Caco-2 (cell line): Measurements from ENCODE around the gene CFAP99. TPM values are rescaled to one million over a fixed set of nuclear protein-coding genes. Genes with fewer than 3 reads are reported as not detected.
A peak's percentile ranks its signal among the peaks of the same experiment; 100 is the strongest.

Experiments
- Bru-seq: library from RNA; stranded (reverse); fragments of 400-500 nt; gene quantifications from one replicate; lab custom pipeline; 2021; lab: Mats Ljungman, UMichigan
- BruChase-seq, 2 experiments: library from RNA; stranded (reverse); fragments of 400-500 nt; gene quantifications; one replicate each; lab custom pipeline; 2021; lab: Mats Ljungman, UMichigan
- BruUV-seq: library from RNA; stranded (reverse); fragments of 400-500 nt; replicated peaks from 2 replicates; lab custom pipeline; 2021; lab: Mats Ljungman, UMichigan
- CTCF ChIA-PET: fragments of 300-600 bp; sonication (Branson Sonifier 250); formaldehyde crosslinking; loops from one replicate; lab custom pipeline; 2022; ENCODE audit warnings: antibody characterized with exemption; lab: Charles Lee
- POLR2A ChIA-PET: fragments of 300-600 bp; sonication (Branson Sonifier 250); formaldehyde crosslinking; loops from one replicate; lab custom pipeline; 2022; ENCODE audit warnings: antibody characterized with exemption; lab: Charles Lee
- DNase-seq, 2 experiments: peaks; one replicate each; pipeline versions ENCODE4 v3.0.0 to v3.0.0-alpha.2; 2020 to 2022
- H3K27me3 ChIP-seq: replicated peaks from 2 replicates; pipeline ENCODE4 v1.6.0; 2011; ENCODE audit warnings: low read length; ENCODE audit not compliant: control insufficient read depth, insufficient read depth
- H3K36me3 ChIP-seq: 2 replicates; pipeline ENCODE4 v1.5.1; 2011; ENCODE audit warnings: low read length; ENCODE audit not compliant: control insufficient read depth, insufficient read depth
- H3K4me1 ChIP-seq: fragments of 250-450 bp; sonication (Bioruptor Pico); 2 replicates; pipeline ENCODE4 v1.5.1; 2020; ENCODE audit warnings: mild to moderate bottlenecking
- H3K4me3 ChIP-seq: 2 replicates; pipeline ENCODE4 v1.5.1; 2011; ENCODE audit warnings: low read depth, mild to moderate bottlenecking, control low read depth, low read length
- H3K9me3 ChIP-seq: fragments of 250-450 bp; sonication (Bioruptor Pico); 2 replicates; pipeline ENCODE4 v1.5.1; 2020; ENCODE audit warnings: mild to moderate bottlenecking, moderate library complexity
- H3K27ac Mint-ChIP-seq: one replicate; pipeline ENCODE4 v1.8.0; 2022; ENCODE audit warnings: mixed read lengths; ENCODE audit not compliant: unreplicated experiment
- H3K27me3 Mint-ChIP-seq: one replicate; pipeline ENCODE4 v1.8.0; 2022; ENCODE audit warnings: mixed read lengths; ENCODE audit not compliant: insufficient read depth, unreplicated experiment
- H3K36me3 Mint-ChIP-seq: one replicate; pipeline ENCODE4 v1.8.0; 2022; ENCODE audit warnings: mild to moderate bottlenecking, mixed read lengths; ENCODE audit not compliant: insufficient read depth, unreplicated experiment
- H3K4me1 Mint-ChIP-seq: one replicate; pipeline ENCODE4 v1.8.0; 2022; ENCODE audit warnings: low read depth, mixed read lengths; ENCODE audit not compliant: unreplicated experiment
- H3K4me3 Mint-ChIP-seq: one replicate; pipeline ENCODE4 v1.8.0; 2022; ENCODE audit warnings: mild to moderate bottlenecking, moderate library complexity, mixed read lengths; ENCODE audit not compliant: unreplicated experiment
- H3K9me3 Mint-ChIP-seq: one replicate; pipeline ENCODE4 v1.8.0; 2022; ENCODE audit warnings: mixed read lengths; ENCODE audit not compliant: unreplicated experiment
- CTCF ChIP-seq, 2 experiments: fragments of 200-600 bp in 1 of 2; IDR thresholded peaks; 1 replicate in 1 of 2; 2 replicates in 1 of 2; pipeline versions ENCODE4 v1.5.1 to v1.8.0; 2011 to 2022; ENCODE audit warnings: antibody characterized with exemption in 1 of 2, control low read depth in 1 of 2, inconsistent platforms in 1 of 2, low read depth in 1 of 2, low read length in 1 of 2, mild to moderate bottlenecking in 1 of 2, moderate library complexity in 1 of 2; ENCODE audit not compliant: insufficient read depth in 1 of 2, severe bottlenecking in 1 of 2, unreplicated experiment in 1 of 2
- intact Hi-C: fragments of 100-400 bp; cut with micrococcal nuclease; formaldehyde crosslinking; loops from one replicate; pipeline ENCODE4 v1.10.0; 2022; ENCODE audit not compliant: unreplicated experiment
- long read RNA-seq: library from polyadenylated mRNA; stranded (forward); transcript quantifications from one replicate; pipeline ENCODE4 v2.0.0, GENCODE V29; 2022
- total RNA-seq: library from RNA; stranded (reverse); gene quantifications from 2 replicates; pipeline ENCODE4 v1.2.3, GENCODE V29; 2022

Gene CFAP99
- not detected in 2 replicates for total RNA-seq
- percentile 5 among the genes with signal in this experiment for Bru-seq, nascent RNA
- BruChase-seq, experiment 1, labeled RNA remaining after a 2-hour chase, result not detected
- percentile 2 among the genes with signal in this experiment for BruChase-seq, experiment 2, labeled RNA remaining after a 6-hour chase
- long read RNA-seq, result 0 reads

GRCh38 chr4:2418650-2419571 lies at the start of gene CFAP99:
CFAP99 (plus strand) TSS chr4:2418955.
- intact Hi-C loops, result loop anchor here (1.0 to 5.0 kb wide), 5 partner anchors 43 to 197 kb away; partner anchors contain the start of genes FAM193A, HAUS3, MXD4 and POLN
- peaks cover 14% of the 10 kb centered on the region for H3K4me1 Mint-ChIP-seq
- no TSS peak for BruUV-seq
- H3K9me3 Mint-ChIP-seq, result no peaks in the 10 kb centered on the region
- no peak for TF ChIP-seq CTCF (IDR thresholded peaks at IDR 0.05; ENCODE audit: insufficient read depth in 1 of 2, low read depth in 1 of 2, low read length in 1 of 2, severe bottlenecking in 1 of 2, unreplicated experiment in 1 of 2)
- peak within 1 kb of the TSS; percentile 83 for H3K27ac Mint-ChIP-seq
- peak; percentile 95 to 96 for DNase-seq
- Histone ChIP-seq H3K36me3 (no peaks in the 10 kb centered on the region), H3K27me3 (no peaks in the 10 kb centered on the region; the same call in none of the 2 replicates), H3K9me3 (no peaks in the 10 kb centered on the region), H3K4me3 (peak within 1 kb of the TSS; percentile 51), H3K4me1 (peaks cover 14% of the 10 kb centered on the region)
- peaks cover 29% of the 10 kb centered on the region for H3K27me3 Mint-ChIP-seq
- ChIA-PET POLR2A (interaction anchor here (0.9 kb wide), 1 partner anchor 56 kb away, joined by 3 read pairs; no protein-coding TSS in a partner anchor), CTCF (interaction anchor here (0.6 to 1.4 kb wide), 6 partner anchors 16 to 244 kb away, joined by 3 to 6 read pairs (median 5); partner anchors contain the start of genes MXD4 and RNF4)
- H3K4me3 Mint-ChIP-seq, result peak within 1 kb of the TSS; percentile 90
- H3K36me3 Mint-ChIP-seq, result no peaks in the 10 kb centered on the region

DNA sequence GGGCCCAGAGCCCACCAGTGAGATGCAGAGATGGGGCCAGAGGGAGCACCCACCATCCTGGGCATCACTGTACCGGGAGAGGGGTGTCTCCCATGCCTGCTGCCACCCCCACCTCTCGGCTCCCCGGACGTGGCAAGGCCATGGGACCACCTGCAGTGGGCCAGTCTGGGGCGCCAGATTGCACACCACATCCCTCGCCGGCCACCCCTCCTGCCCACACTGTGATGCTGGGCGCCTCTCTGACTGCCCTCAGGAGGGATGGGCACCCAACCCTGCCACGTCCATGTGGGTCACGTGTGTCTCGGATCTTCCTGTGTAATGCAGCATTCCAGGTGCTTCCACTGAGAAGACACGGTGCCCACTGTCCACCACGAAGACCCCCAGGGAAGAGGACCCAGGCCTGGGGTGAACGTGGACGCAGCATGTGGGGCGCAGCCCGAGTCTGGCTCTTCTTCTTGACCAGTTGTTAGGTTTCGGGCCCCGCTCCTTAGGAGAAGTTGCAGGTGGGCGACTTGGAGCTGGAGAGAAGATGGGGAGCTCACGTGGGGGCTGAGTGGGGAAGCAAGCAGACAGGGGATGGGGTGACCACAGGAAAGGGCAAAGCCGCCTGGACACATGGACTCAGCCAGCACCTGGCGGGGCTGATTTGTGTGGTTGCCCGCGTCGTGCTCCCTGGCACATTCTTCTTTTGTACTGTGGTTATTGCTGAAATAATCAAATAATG lies 48.0 kb upstream of the CFAP99 start:
- ChIA-PET CTCF (no interaction called here), POLR2A (no interaction called here)
- no TSS peak for BruUV-seq
- no peaks in the 10 kb centered on the region for H3K27me3 ChIP-seq
- intact Hi-C loops, result no loop called here
- Mint-ChIP-seq H3K27me3 (no peaks in the 10 kb centered on the region), H3K36me3 (no peaks in the 10 kb centered on the region), H3K4me1 (no peaks in the 10 kb centered on the region), H3K4me3 (no peak overlapping the region), H3K9me3 (no peaks in the 10 kb centered on the region), H3K27ac (no peak overlapping the region)
- DNase-seq, result peak in 1 of 2 experiments; percentile 26
- H3K9me3 ChIP-seq, result no peaks in the 10 kb centered on the region
- H3K4me3 ChIP-seq, result no peak overlapping the region
- TF ChIP-seq CTCF (IDR thresholded peaks at IDR 0.05; ENCODE audit: insufficient read depth in 1 of 2, low read depth in 1 of 2, low read length in 1 of 2, severe bottlenecking in 1 of 2, unreplicated experiment in 1 of 2), result no peak
- no peaks in the 10 kb centered on the region for H3K36me3 ChIP-seq
- H3K4me1 ChIP-seq, result no peaks in the 10 kb centered on the region
